Smooth muscle cell (in vitro differentiated cells): ENCODE measurements around the gene ALKBH2. TPM values are rescaled to one million over a fixed set of nuclear protein-coding genes. Genes with fewer than 3 reads are reported as not detected.

ENCODE experiments used
- DNase-seq: peaks from one replicate; lab custom pipeline; 2025; ENCODE audit not compliant: unreplicated experiment; lab: John Stamatoyannopoulos, UW
- H2AFZ ChIP-seq: fragments of 200-600 bp; sonication (generic); 2 replicates; pipeline ENCODE4 v1.6.0; 2016; ENCODE audit warnings: antibody characterized with exemption, low read depth, mild to moderate bottlenecking
- H3F3A ChIP-seq: fragments of 200-600 bp; sonication (generic); 2 replicates; pipeline ENCODE4 v1.6.0; 2017; ENCODE audit warnings: antibody characterized with exemption, low read depth
- H3K27ac ChIP-seq: fragments of 200-600 bp; sonication (generic); 2 replicates; pipeline ENCODE4 v1.5.1; 2016; ENCODE audit warnings: low read depth, mild to moderate bottlenecking
- H3K27me3 ChIP-seq: fragments of 200-600 bp; sonication (generic); 2 replicates; pipeline ENCODE4 v1.6.1; 2016; ENCODE audit warnings: low read depth, mild to moderate bottlenecking
- H3K36me3 ChIP-seq: fragments of 200-600 bp; sonication (generic); 2 replicates; pipeline ENCODE4 v1.5.1; 2016; ENCODE audit warnings: low read depth
- H3K4me1 ChIP-seq: fragments of 200-600 bp; sonication (generic); 2 replicates; pipeline ENCODE4 v1.5.1; 2016; ENCODE audit warnings: low read depth
- H3K4me2 ChIP-seq: fragments of 200-600 bp; sonication (generic); 2 replicates; pipeline ENCODE4 v1.6.0; 2016; ENCODE audit warnings: mild to moderate bottlenecking
- H3K4me3 ChIP-seq: fragments of 200-600 bp; sonication (generic); 2 replicates; pipeline ENCODE4 v1.5.1; 2016; ENCODE audit warnings: mild to moderate bottlenecking
- H3K79me2 ChIP-seq: fragments of 200-600 bp; sonication (generic); 2 replicates; pipeline ENCODE4 v1.6.0; 2016; ENCODE audit warnings: low read depth, mild to moderate bottlenecking
- H3K9ac ChIP-seq: fragments of 200-600 bp; sonication (generic); 2 replicates; pipeline ENCODE4 v1.6.0; 2016; ENCODE audit warnings: low read depth
- H3K9me3 ChIP-seq: fragments of 200-600 bp; sonication (generic); replicated peaks from 2 replicates; pipeline ENCODE4 v1.5.1; 2016; ENCODE audit warnings: low read depth
- H4K20me1 ChIP-seq: fragments of 200-600 bp; sonication (generic); 2 replicates; pipeline ENCODE4 v1.6.0; 2016; ENCODE audit warnings: low read depth
- WGBS: methylation state at CpG from one replicate; pipeline ENCODE4 v1.1.7; 2016; ENCODE audit warnings: low lambda C conversion rate; 5-methylcytosine and 5-hydroxymethylcytosine counted together
- polyA plus RNA-seq: library from polyadenylated mRNA; unstranded; fragments of >200 nt; fragmentation: Nextera tagmentation; extraction: Ambion mirVana; gene quantifications from 2 replicates; pipeline ENCODE4 v1.2.1, GENCODE V29; 2016
- total RNA-seq: library from RNA; depleted of rRNA; stranded (reverse); fragments of >200 nt; gene quantifications from 2 replicates; pipeline ENCODE4 v1.2.3, GENCODE V29; 2014
- TF ChIP-seq, protein P1 (sequence below): fragments of 200-600 bp; sonication (generic); IDR thresholded peaks from 2 replicates; pipeline ENCODE4 v1.5.1; 2017; ENCODE audit warnings: borderline replicate concordance, mild to moderate bottlenecking, antibody characterized with exemption; ENCODE audit not compliant: insufficient read depth, poor library complexity, severe bottlenecking

ALKBH2 gene
- total and polyA plus RNA-seq, 2 experiments from 2014 or later = 13.6 to 17.6 TPM

DNA sequence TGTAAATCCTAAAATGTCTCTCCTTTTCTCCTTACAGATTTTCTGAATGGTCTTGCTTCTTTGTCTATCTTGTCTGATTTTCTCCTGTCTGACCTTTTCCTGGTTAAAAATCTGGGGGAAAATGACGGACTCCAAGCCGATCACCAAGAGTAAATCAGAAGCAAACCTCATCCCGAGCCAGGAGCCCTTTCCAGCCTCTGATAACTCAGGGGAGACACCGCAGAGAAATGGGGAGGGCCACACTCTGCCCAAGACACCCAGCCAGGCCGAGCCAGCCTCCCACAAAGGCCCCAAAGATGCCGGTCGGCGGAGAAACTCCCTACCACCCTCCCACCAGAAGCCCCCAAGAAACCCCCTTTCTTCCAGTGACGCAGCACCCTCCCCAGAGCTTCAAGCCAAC is 46.1 kb upstream of the ALKBH2 start:
- Histone ChIP-seq H3F3A (no peaks in the 10 kb centered on the region), H3K9ac (no peak overlapping the region)

DNA sequence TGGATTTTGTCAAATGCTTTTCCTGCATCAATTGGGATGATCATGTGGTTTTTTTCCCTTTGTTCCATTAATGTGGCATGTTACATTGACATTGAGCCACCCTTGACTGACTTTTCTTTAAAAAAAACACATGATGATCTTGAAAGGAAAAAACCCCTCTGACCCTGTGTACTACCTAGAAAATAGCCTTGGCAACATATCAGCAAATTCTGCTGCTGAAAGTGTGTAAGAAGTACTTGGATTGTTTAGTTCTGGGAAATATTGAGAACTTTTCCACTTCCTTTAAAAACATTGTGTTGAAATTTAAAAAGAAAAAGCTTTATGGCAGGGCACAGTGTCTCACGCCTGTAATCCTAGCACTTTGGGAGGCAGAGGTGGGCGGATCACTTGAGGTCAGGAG is 43.8 kb upstream of the ALKBH2 start:
- H3K9ac ChIP-seq = no peak overlapping the region
- H2AFZ ChIP-seq = no peak overlapping the region
- DNase-seq = no peak
- H3K27me3 ChIP-seq = no peaks in the 10 kb centered on the region
- no peaks in the 10 kb centered on the region for H3K9me3 ChIP-seq
- H3K27ac ChIP-seq = no peak overlapping the region
- no peak overlapping the region for H3K4me3 ChIP-seq
- H3K79me2 ChIP-seq = no peaks in the 10 kb centered on the region
- no peaks in the 10 kb centered on the region for H3F3A ChIP-seq
- TF ChIP-seq, protein P1, sequence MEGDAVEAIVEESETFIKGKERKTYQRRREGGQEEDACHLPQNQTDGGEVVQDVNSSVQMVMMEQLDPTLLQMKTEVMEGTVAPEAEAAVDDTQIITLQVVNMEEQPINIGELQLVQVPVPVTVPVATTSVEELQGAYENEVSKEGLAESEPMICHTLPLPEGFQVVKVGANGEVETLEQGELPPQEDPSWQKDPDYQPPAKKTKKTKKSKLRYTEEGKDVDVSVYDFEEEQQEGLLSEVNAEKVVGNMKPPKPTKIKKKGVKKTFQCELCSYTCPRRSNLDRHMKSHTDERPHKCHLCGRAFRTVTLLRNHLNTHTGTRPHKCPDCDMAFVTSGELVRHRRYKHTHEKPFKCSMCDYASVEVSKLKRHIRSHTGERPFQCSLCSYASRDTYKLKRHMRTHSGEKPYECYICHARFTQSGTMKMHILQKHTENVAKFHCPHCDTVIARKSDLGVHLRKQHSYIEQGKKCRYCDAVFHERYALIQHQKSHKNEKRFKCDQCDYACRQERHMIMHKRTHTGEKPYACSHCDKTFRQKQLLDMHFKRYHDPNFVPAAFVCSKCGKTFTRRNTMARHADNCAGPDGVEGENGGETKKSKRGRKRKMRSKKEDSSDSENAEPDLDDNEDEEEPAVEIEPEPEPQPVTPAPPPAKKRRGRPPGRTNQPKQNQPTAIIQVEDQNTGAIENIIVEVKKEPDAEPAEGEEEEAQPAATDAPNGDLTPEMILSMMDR = no peak
- no peaks in the 10 kb centered on the region for H3K36me3 ChIP-seq
- no peaks in the 10 kb centered on the region for H3K4me1 ChIP-seq
- H4K20me1 ChIP-seq = no peaks in the 10 kb centered on the region
- H3K4me2 ChIP-seq = no peak overlapping the region
- WGBS = 100% methylated on average over 2 of the region's 2 CpGs

More for the DNA sequence above, 46.1 kb upstream of the ALKBH2 start:
- no peaks in the 10 kb centered on the region for H3K27me3 ChIP-seq
- H2AFZ ChIP-seq = no peak overlapping the region
- no peaks in the 10 kb centered on the region for H3K36me3 ChIP-seq
- 93% methylated on average over 9 of the region's 9 CpGs for WGBS
- no peak overlapping the region for H3K4me3 ChIP-seq
- TF ChIP-seq, protein P1 = no peak
- no peaks in the 10 kb centered on the region for H3K9me3 ChIP-seq
- DNase-seq = no peak
- H3K4me2 ChIP-seq = no peak overlapping the region
- H3K27ac ChIP-seq = no peak overlapping the region
- no peaks in the 10 kb centered on the region for H3K79me2 ChIP-seq
- no peaks in the 10 kb centered on the region for H3K4me1 ChIP-seq
- no peaks in the 10 kb centered on the region for H4K20me1 ChIP-seq

DNA sequence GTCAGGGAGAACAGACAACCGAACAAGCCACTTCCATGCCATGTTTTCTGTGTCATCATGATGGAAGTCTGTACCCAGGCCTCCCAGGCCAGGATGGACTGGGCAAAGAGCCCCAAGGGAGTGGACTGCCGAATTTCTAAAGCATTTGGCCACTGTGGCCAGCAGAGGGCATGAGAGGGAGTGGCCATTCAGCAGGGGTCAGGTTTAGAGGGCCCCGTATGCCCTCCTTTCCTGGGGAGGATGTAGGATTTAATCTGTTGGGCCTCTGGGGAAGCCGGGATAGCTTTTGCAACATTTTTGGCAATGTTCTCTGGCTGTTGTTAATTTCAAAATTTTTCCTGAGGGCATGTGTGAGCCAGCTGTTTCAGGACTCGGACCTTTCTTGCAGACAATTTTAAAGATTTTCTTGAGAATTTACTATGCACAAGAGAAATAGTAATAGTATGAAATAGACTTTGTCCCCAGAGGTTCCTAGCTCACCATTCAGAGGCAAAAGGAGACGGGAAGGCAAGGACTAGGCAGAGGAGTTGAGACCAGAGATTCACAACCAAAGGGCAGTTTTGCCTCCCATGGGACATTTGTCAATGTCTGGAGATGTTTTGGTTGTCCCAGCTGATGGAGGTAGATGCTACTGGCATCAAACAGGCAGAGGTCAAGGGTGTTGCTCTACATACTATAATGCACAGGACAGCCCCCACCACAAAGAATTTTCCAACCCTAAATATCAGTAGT is 41.1 kb upstream of the ALKBH2 start:
- H3K9ac ChIP-seq = no peak overlapping the region
- TF ChIP-seq, protein P1 = peak; percentile 31
- H3F3A ChIP-seq = no peaks in the 10 kb centered on the region
- H3K4me1 ChIP-seq = no peaks in the 10 kb centered on the region
- H2AFZ ChIP-seq = no peak overlapping the region
- no peaks in the 10 kb centered on the region for H3K9me3 ChIP-seq
- H3K27me3 ChIP-seq = no peaks in the 10 kb centered on the region
- DNase-seq = no peak
- no peaks in the 10 kb centered on the region for H4K20me1 ChIP-seq
- H3K79me2 ChIP-seq = no peaks in the 10 kb centered on the region
- no peaks in the 10 kb centered on the region for H3K36me3 ChIP-seq
- WGBS = 61% methylated on average over 6 of the region's 6 CpGs
- no peak overlapping the region for H3K4me2 ChIP-seq
- H3K4me3 ChIP-seq = no peak overlapping the region
- no peak overlapping the region for H3K27ac ChIP-seq
